Left ventricle myocardium inferior (tissue), 1 donor: Measurements from ENCODE around the gene KCNG2. TPM values are rescaled to one million over a fixed set of nuclear protein-coding genes. Genes with fewer than 3 reads are reported as not detected.

ENCODE experiments used
- DNase-seq: peaks from one replicate; pipeline ENCODE4 v3.0.0-alpha.2; 2020
- H3K27ac ChIP-seq: fragments of 200-600 bp; replicated peaks from 2 replicates; pipeline ENCODE4 v1.8.0; 2021
- H3K27me3 ChIP-seq: fragments of 200-600 bp; 2 replicates; pipeline ENCODE4 v1.8.0; 2021; ENCODE audit warnings: low read depth
- H3K36me3 ChIP-seq: fragments of 200-600 bp; 2 replicates; pipeline ENCODE4 v1.8.0; 2021
- H3K4me1 ChIP-seq: fragments of 200-600 bp; 2 replicates; pipeline ENCODE4 v1.8.0; 2021
- H3K4me3 ChIP-seq: fragments of 200-600 bp; 2 replicates; pipeline ENCODE4 v1.8.0; 2021; ENCODE audit warnings: mild to moderate bottlenecking, moderate library complexity
- H3K9me3 ChIP-seq: fragments of 200-600 bp; replicated peaks from 2 replicates; pipeline ENCODE4 v1.8.0; 2021
- CTCF ChIP-seq: fragments of 200-600 bp; IDR thresholded peaks from 2 replicates; pipeline ENCODE4 v1.8.0; 2021; ENCODE audit warnings: antibody characterized with exemption, mild to moderate bottlenecking, borderline replicate concordance
- intact Hi-C: fragments of 100-400 bp; cut with micrococcal nuclease; formaldehyde crosslinking; loops from one replicate; pipeline ENCODE4 v1.11.0; 2022
- total RNA-seq: library from RNA; stranded (reverse); fragmentation: NEBNext Ultra II Directional; extraction: Animal tissue kit (Norgen Biotek cat#: 25700); gene quantifications from one replicate; pipeline ENCODE4 v1.2.1, GENCODE V29; 2021
- donor health status: DM: no; HTN: yes; CAD: no; lungs with severe emphysema.

Gene KCNG2
- total RNA-seq, 1 donor from 2014 or later: not detected

GRCh38 chr18:79753391-79753851 is 44.3 kb upstream of the KCNG2 start:
- DNase-seq: no peak

GRCh38 chr18:79754022-79754761 is 43.5 kb upstream of the KCNG2 start:
- Histone ChIP-seq H3K4me3 (no peak overlapping the region), H3K4me1 (no peaks in the 10 kb centered on the region), H3K27me3 (no peaks in the 10 kb centered on the region), H3K9me3 (peaks cover 14% of the 10 kb centered on the region), H3K27ac (no peak overlapping the region), H3K36me3 (peaks cover 36% of the 10 kb centered on the region)
- TF ChIP-seq CTCF: no peak
- intact Hi-C loops: no loop called here
- DNase-seq: no peak

More at GRCh38 chr18:79753391-79753851, 44.3 kb upstream of the KCNG2 start:
- Histone ChIP-seq H3K9me3 (peaks cover 6% of the 10 kb centered on the region), H3K27ac (no peak overlapping the region), H3K4me1 (no peaks in the 10 kb centered on the region), H3K4me3 (no peak overlapping the region), H3K27me3 (no peaks in the 10 kb centered on the region), H3K36me3 (peaks cover 38% of the 10 kb centered on the region)
- no peak for TF ChIP-seq CTCF
- intact Hi-C loops: no loop called here

DNA sequence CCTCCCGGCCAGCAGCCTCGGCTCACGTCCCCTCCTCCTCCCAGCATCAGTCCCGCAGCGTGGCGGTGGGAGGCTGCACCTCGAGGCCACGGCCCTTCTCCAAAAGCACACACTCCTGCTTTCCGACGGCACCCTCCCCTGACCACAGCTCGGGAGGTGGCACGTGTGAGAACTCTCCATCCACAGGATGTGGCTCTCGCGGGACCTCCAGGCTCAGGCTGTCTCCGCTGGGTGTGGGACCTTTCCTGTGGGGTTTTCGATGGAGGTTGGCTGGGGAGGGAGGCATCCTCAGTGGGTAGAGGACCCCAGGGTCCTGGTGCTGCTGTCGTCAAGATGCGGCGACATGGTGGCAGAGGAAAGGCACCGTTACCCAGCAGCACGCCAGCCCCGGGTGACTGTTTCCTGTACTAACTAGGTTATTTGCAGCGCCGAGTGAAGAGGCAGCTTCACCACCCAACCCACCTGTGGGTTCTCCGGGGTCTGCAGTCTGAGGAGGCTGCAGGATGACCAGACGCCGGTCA is 42.8 kb upstream of the KCNG2 start:
- no peak for DNase-seq
- TF ChIP-seq CTCF: no peak
- intact Hi-C loops: no loop called here

GRCh38 chr18:79755496-79756142 is 42.1 kb upstream of the KCNG2 start:
- H3K27ac ChIP-seq: no peak overlapping the region
- H3K4me1 ChIP-seq: no peaks in the 10 kb centered on the region
- H3K9me3 ChIP-seq: peaks cover 28% of the 10 kb centered on the region
- H3K27me3 ChIP-seq: no peaks in the 10 kb centered on the region
- H3K4me3 ChIP-seq: no peak overlapping the region
- no peak for DNase-seq
- intact Hi-C loops: no loop called here
- peaks cover 31% of the 10 kb centered on the region for H3K36me3 ChIP-seq
- no peak for TF ChIP-seq CTCF

More for the DNA sequence above, 42.8 kb upstream of the KCNG2 start:
- Histone ChIP-seq H3K4me1 (no peaks in the 10 kb centered on the region), H3K27me3 (no peaks in the 10 kb centered on the region), H3K9me3 (peaks cover 21% of the 10 kb centered on the region), H3K4me3 (no peak overlapping the region), H3K27ac (no peak overlapping the region), H3K36me3 (peaks cover 36% of the 10 kb centered on the region)

GRCh38 chr18:79756143-79756500 is 41.6 kb upstream of the KCNG2 start:
- H3K4me3 ChIP-seq: no peak overlapping the region
- H3K4me1 ChIP-seq: no peaks in the 10 kb centered on the region
- H3K27me3 ChIP-seq: no peaks in the 10 kb centered on the region
- peaks cover 28% of the 10 kb centered on the region for H3K9me3 ChIP-seq
- TF ChIP-seq CTCF: no peak
- H3K36me3 ChIP-seq: peaks cover 31% of the 10 kb centered on the region
- no peak overlapping the region for H3K27ac ChIP-seq
- DNase-seq: no peak
- intact Hi-C loops: no loop called here
